Measurements from ENCODE around the gene TMCC1.
"Not testable (repeated sequence)": the region's sequence is repeated elsewhere in the genome, so short reads cannot be mapped to it uniquely, and the experiment has no call there.

Gene TMCC1

DNA sequence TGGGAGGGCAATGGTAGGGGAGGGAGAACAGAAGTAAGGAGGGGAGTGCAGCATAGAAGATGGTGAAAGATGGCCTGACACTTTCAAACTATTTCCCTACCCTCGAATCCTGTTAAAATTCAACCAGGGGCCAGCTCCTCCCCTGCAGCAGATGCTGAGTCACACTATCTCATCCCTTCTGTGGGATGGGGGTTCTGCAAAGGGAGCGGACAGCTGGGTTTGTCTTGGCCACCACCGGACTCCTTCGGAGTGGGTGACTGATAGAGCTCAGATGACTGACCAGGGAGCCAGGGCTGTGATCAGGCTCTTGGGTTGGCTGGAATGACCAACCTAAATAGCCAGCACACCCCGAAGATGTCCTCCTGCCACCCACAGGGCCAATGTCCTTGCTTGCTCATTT, 33.6 kb upstream of the TMCC1 start:
- H3K36me3 ChIP-seq = no peaks in the 10 kb centered on the region
- H4K20me1 ChIP-seq = no peaks in the 10 kb centered on the region
- no peaks in the 10 kb centered on the region for H3K27me3 ChIP-seq
- no peak for TF ChIP-seq Cebpa-rat (IDR thresholded peaks at IDR 0.05)
- peaks cover 59% of the 10 kb centered on the region for H3K9me3 ChIP-seq
- no peak overlapping the region for H3K4me3 ChIP-seq
- no peak overlapping the region for H3K27ac ChIP-seq
- H3K4me1 ChIP-seq = no peaks in the 10 kb centered on the region
- no peak overlapping the region for H3K4me2 ChIP-seq
- no peak overlapping the region for H3K9ac ChIP-seq

DNA sequence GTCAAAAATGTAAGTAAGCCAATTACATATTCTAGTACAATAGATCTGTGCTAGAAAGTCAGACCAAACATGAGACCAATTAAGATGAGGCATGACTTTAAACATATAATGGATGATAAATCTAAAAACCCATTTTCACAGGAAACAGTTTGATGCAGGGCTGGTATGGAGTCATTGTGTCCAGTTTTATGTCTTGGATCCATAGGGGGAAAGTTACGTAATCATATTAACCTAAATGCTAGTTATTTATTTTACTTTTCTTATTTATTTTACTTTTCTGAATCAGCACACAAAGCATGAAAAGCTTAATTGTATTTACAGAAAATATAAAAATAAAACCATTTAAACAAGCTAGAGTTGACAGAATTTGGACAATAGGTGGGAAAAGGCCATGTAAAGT, 26.3 kb upstream of the TMCC1 start:
- Histone ChIP-seq H3K36me3 (0 out of 2 replicates have a peak, but pooled peaks cover 3% of the 10 kb centered on the region), H3K9me3 (peaks cover 60% of the 10 kb centered on the region), H3K4me2 (no peak overlapping the region), H3K27ac (no peak overlapping the region), H3K4me1 (no peaks in the 10 kb centered on the region), H3K9ac (no peak overlapping the region), H3K4me3 (no peak overlapping the region), H4K20me1 (no peaks in the 10 kb centered on the region), H3K27me3 (no peaks in the 10 kb centered on the region)
- TF ChIP-seq Cebpa-rat (IDR thresholded peaks at IDR 0.05) = peak; percentile 22; the same call in 1 of the 2 replicates

DNA sequence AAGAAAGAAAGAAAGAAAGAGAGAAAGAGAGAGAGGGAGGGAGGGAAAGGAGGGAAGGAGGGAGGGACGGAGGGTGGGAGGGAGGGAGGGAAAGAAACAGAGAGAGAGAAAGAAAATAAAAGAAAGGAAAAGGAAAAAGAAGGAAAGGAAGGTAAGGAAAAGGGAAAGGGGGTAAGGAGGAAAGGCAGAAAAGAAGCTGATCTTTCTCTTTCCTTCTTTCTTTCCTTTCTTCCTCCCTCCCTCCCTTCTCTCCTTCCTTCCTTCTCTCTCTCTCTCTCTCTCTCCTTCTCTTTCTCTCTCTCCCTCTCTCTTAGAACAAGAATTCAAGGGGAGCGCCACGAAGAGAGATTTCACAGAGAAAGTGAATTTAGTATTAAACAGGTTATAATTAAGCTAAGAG, 25.8 kb upstream of the TMCC1 start:
- H4K20me1 ChIP-seq = no peaks in the 10 kb centered on the region
- H3K36me3 ChIP-seq = 0 out of 2 replicates have a peak, but pooled peaks cover 3% of the 10 kb centered on the region
- H3K4me1 ChIP-seq = no peaks in the 10 kb centered on the region
- TF ChIP-seq Cebpa-rat (IDR thresholded peaks at IDR 0.05) = no peak
- H3K9me3 ChIP-seq = peaks cover 60% of the 10 kb centered on the region
- no peaks in the 10 kb centered on the region for H3K27me3 ChIP-seq
- H3K4me2 ChIP-seq = no peak overlapping the region
- no peak overlapping the region for H3K27ac ChIP-seq
- H3K4me3 ChIP-seq = no peak overlapping the region
- H3K9ac ChIP-seq = no peak overlapping the region

DNA sequence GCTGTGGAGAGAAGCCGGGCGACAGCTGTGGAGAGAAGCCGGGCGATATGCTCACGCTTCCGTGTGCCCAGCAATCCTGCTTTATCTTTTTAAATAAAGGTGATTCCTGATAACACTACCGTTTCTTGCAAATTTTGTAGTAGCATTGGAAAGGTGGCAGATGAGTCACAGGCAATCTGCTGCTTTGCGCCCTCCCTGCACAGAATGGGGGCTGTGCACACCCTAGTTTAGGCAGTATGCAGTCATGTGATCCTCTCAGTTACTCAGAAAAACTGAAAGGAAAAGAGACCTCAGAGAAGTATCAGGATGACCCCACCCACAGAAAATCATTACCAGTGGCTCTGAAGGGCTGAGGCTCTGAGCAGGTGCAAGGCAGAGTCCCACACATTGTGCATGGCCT, 24.9 kb upstream of the TMCC1 start:
- peaks cover 61% of the 10 kb centered on the region for H3K9me3 ChIP-seq
- no peak overlapping the region for H3K27ac ChIP-seq
- no peaks in the 10 kb centered on the region for H3K4me1 ChIP-seq
- H4K20me1 ChIP-seq = no peaks in the 10 kb centered on the region
- H3K4me3 ChIP-seq = no peak overlapping the region
- no peak for TF ChIP-seq Cebpa-rat (IDR thresholded peaks at IDR 0.05)
- H3K27me3 ChIP-seq = no peaks in the 10 kb centered on the region
- 0 out of 2 replicates have a peak, but pooled peaks cover 3% of the 10 kb centered on the region for H3K36me3 ChIP-seq
- H3K4me2 ChIP-seq = no peak overlapping the region
- H3K9ac ChIP-seq = no peak overlapping the region

DNA sequence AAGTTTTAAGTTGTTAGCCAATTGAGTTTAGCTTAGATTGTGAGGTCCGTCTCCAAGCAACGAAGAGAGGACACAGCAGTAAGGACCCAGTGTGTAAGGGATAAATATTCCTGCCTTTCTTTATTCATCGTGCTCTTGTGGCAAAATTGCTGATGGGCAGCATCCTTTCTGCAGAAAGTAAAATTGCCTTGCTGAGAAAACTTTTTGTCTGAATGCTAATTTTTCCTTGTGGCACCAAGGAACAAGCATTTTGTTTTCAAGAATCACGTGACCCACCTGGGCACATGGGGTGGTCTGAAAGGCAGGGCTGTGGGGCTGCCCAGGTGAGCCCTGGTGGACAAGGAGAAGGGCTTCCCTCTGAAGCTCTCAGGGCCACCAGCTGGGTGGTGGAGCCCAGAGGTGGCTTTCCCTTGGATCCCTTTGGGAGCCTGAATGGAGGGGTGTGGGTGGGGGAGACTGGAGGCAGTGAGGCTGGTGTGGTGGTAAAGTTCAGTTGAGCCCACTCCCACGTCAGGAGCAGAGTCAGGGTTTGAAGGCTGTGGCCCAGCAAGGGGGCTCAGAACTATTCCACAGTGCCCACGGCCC, 24.0 kb upstream of the TMCC1 start:
- H3K27me3 ChIP-seq = no peaks in the 10 kb centered on the region
- TF ChIP-seq Cebpa-rat (IDR thresholded peaks at IDR 0.05) = no peak
- 0 out of 2 replicates have a peak overlapping the region, but pooled peaks have one; percentile 11 for H3K4me3 ChIP-seq
- no peak overlapping the region for H3K9ac ChIP-seq
- H3K4me2 ChIP-seq = no peak overlapping the region
- H3K36me3 ChIP-seq = 0 out of 2 replicates have a peak, but pooled peaks cover 3% of the 10 kb centered on the region
- no peaks in the 10 kb centered on the region for H4K20me1 ChIP-seq
- H3K9me3 ChIP-seq = peaks cover 56% of the 10 kb centered on the region
- H3K4me1 ChIP-seq = no peaks in the 10 kb centered on the region
- no peak overlapping the region for H3K27ac ChIP-seq

DNA sequence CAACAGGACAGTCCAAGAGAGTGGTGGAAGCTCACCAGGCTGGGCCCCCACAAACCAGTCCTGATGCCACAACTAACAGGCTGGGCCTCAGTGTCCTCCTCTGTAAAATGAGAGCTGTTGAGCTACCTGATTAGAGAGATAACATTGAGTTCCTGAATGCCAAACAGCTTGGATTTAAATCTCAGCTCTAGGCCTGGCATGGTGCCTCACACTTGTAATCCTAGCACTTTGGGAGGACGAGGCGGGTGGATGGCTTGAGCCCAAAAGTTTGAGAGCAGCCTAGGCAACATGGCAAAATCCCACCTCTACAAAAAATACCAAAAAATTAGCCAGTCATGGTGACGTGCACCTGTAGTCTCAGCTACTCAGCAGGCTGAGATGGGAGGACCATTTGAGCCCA, 20.1 kb upstream of the TMCC1 start:
- no peak overlapping the region for H3K4me3 ChIP-seq
- TF ChIP-seq Cebpa-rat (IDR thresholded peaks at IDR 0.05) = no peak

DNA sequence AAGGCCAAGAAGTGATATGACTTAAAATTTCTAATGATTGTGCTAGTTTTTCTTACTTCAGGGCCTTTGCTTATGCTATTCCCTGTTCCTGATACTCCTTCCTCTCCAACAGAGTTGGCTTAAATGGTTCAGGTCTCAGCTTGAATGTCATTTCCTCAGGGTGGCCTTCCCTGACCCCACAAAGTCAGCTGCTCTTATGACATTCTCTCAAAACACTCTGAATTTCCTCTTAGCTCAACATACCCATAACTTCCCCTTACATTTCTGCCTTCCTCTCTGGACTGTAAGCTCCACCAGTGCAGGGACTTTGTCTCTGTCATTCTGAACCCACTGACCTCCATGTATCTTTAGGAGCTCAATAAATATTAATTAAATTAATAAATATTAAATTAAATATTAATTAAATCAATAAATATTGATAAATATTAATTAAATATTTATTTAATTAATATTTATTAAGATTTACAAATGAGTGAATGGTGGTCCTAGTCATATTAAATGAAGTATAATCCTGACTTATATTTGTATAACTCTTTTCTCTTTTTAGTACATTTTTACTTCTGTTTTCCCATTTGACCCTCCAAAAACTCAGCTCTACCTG, 17.9 kb upstream of the TMCC1 start:
- H3K9me3 ChIP-seq = peaks cover 48% of the 10 kb centered on the region
- TF ChIP-seq Cebpa-rat (IDR thresholded peaks at IDR 0.05) = no peak
- no peak overlapping the region for H3K9ac ChIP-seq
- no peaks in the 10 kb centered on the region for H3K27me3 ChIP-seq
- no peaks in the 10 kb centered on the region for H4K20me1 ChIP-seq
- H3K4me3 ChIP-seq = no peak overlapping the region
- peaks cover 29% of the 10 kb centered on the region for H3K36me3 ChIP-seq
- no peak overlapping the region for H3K4me2 ChIP-seq
- H3K4me1 ChIP-seq = no peaks in the 10 kb centered on the region; the same call in 1 of the 2 replicates
- no peak overlapping the region for H3K27ac ChIP-seq

More for the DNA sequence above, 20.1 kb upstream of the TMCC1 start:
- Histone ChIP-seq H3K4me1 (no peaks in the 10 kb centered on the region; the same call in 1 of the 2 replicates), H3K36me3 (peaks cover 9% of the 10 kb centered on the region), H3K9me3 (peaks cover 48% of the 10 kb centered on the region), H3K27me3 (no peaks in the 10 kb centered on the region), H4K20me1 (no peaks in the 10 kb centered on the region), H3K9ac (no peak overlapping the region), H3K4me2 (no peak overlapping the region), H3K27ac (no peak overlapping the region)

DNA sequence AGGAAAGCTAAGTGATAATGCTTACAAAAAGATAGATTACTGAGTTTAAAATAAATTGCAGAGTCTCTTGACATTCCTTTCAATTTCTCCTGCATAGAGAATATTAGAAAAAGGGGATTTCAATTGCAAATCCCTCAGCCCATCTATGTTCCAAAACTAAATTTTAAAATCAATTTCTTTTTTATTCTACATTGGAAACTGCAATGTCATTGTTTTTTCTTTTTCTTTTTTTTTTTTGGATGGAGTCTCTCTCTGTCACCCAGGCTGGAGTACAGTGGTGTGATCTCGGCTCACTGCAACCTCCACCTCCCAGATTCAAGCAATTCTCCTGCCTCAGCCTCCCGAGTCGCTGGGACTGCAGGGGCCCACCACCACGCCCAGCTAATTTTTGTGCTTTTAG, 15.7 kb upstream of the TMCC1 start:
- H3K27me3 ChIP-seq, H3K4me1 ChIP-seq, H3K4me2 ChIP-seq, H3K9ac ChIP-seq, H3K4me3 ChIP-seq, H3K27ac ChIP-seq, H4K20me1 ChIP-seq: not testable (repeated sequence)
- H3K36me3 ChIP-seq = peaks cover 47% of the 10 kb centered on the region
- H3K9me3 ChIP-seq = peaks cover 48% of the 10 kb centered on the region

DNA sequence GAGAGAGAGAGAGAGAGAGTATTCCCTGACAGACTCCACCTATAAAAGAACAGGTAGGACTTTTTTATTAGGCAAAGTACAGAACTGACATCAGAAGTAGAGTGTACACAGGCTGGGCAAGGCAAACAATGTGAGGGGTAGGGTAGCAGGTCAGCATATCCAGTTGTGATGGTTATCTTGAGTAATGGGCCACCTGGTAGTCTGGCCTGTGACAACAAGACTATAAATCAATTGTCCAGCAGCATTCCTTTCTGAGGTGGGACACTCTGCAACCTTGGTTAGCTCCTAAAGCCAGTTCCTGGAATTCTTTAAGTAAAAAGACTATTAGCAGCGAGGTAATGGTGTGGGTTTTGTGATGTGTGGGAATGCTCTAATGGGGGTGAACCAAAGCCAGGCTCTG, 14.9 kb upstream of the TMCC1 start:
- no peak overlapping the region for H3K27ac ChIP-seq
- H3K9me3 ChIP-seq = peaks cover 52% of the 10 kb centered on the region
- no peaks in the 10 kb centered on the region; the same call in 1 of the 2 replicates for H3K4me1 ChIP-seq
- no peak for TF ChIP-seq Cebpa-rat (IDR thresholded peaks at IDR 0.05)
- no peak overlapping the region for H3K4me2 ChIP-seq
- H3K4me3 ChIP-seq = no peak overlapping the region
- no peaks in the 10 kb centered on the region for H4K20me1 ChIP-seq
- H3K9ac ChIP-seq = no peak overlapping the region
- no peaks in the 10 kb centered on the region for H3K27me3 ChIP-seq
- H3K36me3 ChIP-seq = peaks cover 55% of the 10 kb centered on the region

DNA sequence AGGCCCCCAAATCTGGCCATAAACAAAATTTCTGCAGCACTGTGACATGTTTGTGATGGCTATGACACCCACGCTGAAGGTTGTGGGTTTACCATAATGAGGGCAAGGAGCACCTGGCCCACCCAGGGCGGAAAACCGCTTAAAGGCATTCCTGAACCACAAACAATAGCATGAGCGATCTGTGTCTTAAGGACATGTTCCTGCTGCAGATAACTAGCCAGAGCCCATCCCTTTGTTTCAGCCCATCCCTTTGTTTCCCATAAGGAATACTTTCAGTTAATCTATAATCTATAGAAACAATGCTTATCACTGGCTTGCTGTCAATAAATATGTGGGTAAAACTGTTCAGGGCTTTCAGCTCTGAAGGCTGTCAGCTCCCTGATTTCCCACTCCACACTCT, 7.8 kb upstream of the TMCC1 start:
- Histone ChIP-seq H3K36me3 (peaks cover 97% of the 10 kb centered on the region), H3K9me3 (peaks cover 96% of the 10 kb centered on the region)
- not testable (repeated sequence) for H3K27me3 ChIP-seq, H4K20me1 ChIP-seq, H3K9ac ChIP-seq, H3K4me1 ChIP-seq, H3K4me3 ChIP-seq, H3K4me2 ChIP-seq, H3K27ac ChIP-seq

All from BLaER1 (cell line).